ENCODE results near the gene RPS15A. TPM values are rescaled to one million over a fixed set of nuclear protein-coding genes. Genes with fewer than 3 reads are reported as not detected.
A peak's percentile ranks its signal among the peaks of the same experiment; 100 is the strongest.

The RPS15A gene
- total RNA-seq, 4 donors from 2014 or later, result 697 to 1,427 (median 1,125) TPM

DNA sequence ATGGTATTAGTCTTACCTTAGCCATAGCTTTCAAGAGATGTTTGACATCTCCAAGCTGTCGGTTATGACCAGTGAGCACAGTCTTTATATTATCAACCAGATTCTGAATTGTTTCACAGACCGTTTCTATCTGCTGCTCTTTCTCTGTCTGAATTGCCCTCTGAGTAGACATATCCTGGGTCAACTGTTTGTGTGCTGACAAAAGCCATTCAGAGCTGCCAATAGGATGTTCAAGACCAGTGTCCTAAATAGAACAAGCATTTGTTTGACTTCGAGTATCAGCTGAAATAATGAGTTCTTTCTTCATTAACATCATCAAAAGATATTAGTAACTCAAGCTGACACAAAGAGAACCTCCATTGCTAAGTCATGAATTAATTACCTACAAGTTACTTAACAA lies 26.2 kb upstream of the RPS15A start:
- DNase-seq (ENCODE audit: low spot score in 2 of 2), result no peak
- WGBS, 2 donors, result 45 to 58% methylated on average over 3 of the region's 3 CpGs
- H3K36me3 ChIP-seq, result peaks cover 4 to 91% (median 28%) of the 10 kb centered on the region in 3 donors

GRCh38 chr16:18811925-18812324 lies 21.8 kb upstream of the RPS15A start:
- Histone ChIP-seq H3K36me3 (peaks cover 4 to 94% (median 25%) of the 10 kb centered on the region in 3 donors), H3K4me3 (no peak overlapping the region), H3K27me3 (no peaks in the 10 kb centered on the region), H3K9me3 (no peaks in the 10 kb centered on the region), H3K27ac (no peak overlapping the region), H3K4me1 (no peaks in the 10 kb centered on the region)
- 89 to 97% methylated on average over 3 of the region's 3 CpGs for WGBS, 2 donors
- no peak for DNase-seq (ENCODE audit: low spot score in 2 of 2)
- TF ChIP-seq CTCF (IDR thresholded peaks at IDR 0.05), result no peak

More for the DNA sequence above, 26.2 kb upstream of the RPS15A start:
- Histone ChIP-seq H3K27ac (no peak overlapping the region), H3K9me3 (no peaks in the 10 kb centered on the region), H3K4me1 (no peaks in the 10 kb centered on the region), H3K4me3 (no peak overlapping the region), H3K27me3 (no peaks in the 10 kb centered on the region)
- TF ChIP-seq POLR2A (IDR thresholded peaks at IDR 0.05), result no peak
- no peak for TF ChIP-seq CTCF (IDR thresholded peaks at IDR 0.05)
- TF ChIP-seq EP300 (IDR thresholded peaks at IDR 0.05), result no peak

GRCh38 chr16:18809165-18809564 lies 19.0 kb upstream of the RPS15A start:
- H3K4me3 ChIP-seq, result no peak overlapping the region
- peaks cover 0 to 74% (median 20%) of the 10 kb centered on the region in 3 donors for H3K36me3 ChIP-seq
- H3K27ac ChIP-seq, result no peak overlapping the region
- H3K9me3 ChIP-seq, result no peaks in the 10 kb centered on the region
- no peaks in the 10 kb centered on the region for H3K27me3 ChIP-seq
- no peak for DNase-seq (ENCODE audit: low spot score in 2 of 2)
- no peak for TF ChIP-seq CTCF (IDR thresholded peaks at IDR 0.05)
- TF ChIP-seq POLR2A (IDR thresholded peaks at IDR 0.05), result no peak
- TF ChIP-seq EP300 (IDR thresholded peaks at IDR 0.05), result no peak
- peaks cover 0 to 9% (median 2%) of the 10 kb centered on the region in 4 donors for H3K4me1 ChIP-seq
- 88% methylated on average over 13 of the region's 13 CpGs for WGBS, 2 donors

DNA sequence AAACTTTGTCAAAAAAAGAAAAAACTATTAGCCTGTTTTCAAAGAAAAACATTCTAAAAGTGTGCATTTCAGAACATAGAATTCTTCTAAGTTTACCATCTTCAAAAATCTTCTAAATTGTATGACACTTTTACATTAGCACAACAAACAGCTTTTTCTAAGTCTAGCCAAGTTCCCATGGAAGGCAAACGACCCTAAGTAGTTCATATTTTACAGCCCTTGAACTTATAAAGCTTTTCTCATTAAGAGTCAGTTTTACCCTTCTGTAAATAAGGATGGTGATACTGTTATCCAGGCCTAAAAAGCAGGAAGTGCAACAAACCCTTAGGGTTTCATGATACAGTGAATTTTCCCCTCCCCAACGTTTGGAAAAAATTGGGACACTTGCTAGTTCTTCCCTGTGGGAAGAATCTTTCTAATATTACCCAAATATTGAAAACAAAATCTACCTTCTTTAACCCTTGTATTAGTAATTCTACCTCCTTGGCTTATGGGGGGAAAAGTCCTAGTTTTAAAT lies 15.2 kb upstream of the RPS15A start:
- Histone ChIP-seq H3K4me3 (no peak overlapping the region), H3K4me1 (peaks cover 0 to 20% (median 11%) of the 10 kb centered on the region in 4 donors), H3K36me3 (peaks cover 0 to 41% (median 8%) of the 10 kb centered on the region in 3 donors), H3K9me3 (no peaks in the 10 kb centered on the region), H3K27me3 (no peaks in the 10 kb centered on the region), H3K27ac (peak overlapping the region in 2 of 4 donors; percentile 2 to 56)
- 11 to 25% methylated on average over 2 of the region's 2 CpGs for WGBS, 2 donors
- TF ChIP-seq POLR2A (IDR thresholded peaks at IDR 0.05) (no peak), CTCF (IDR thresholded peaks at IDR 0.05) (no peak), EP300 (IDR thresholded peaks at IDR 0.05) (no peak)
- DNase-seq (ENCODE audit: low spot score in 2 of 2), result no peak

DNA sequence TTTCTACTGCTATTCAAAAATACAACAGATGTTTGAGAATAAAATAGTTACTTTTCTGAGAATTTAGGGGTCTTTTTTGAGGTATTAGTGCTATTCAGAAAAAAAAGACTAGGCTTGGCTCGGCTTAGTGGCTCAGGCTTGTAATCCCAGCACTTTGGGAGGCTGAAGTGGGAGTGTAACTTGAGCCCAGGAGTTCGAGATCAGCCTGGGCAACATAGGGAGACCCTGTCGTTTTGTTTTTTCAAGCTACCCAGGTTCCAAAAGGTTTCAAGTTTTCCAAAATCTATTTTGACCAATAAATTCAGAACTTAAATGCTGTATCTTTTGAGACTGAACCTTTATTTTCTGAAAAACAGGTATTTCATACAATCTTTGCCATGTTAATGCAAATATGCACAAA lies 14.4 kb upstream of the RPS15A start:
- H3K27me3 ChIP-seq, result no peaks in the 10 kb centered on the region
- H3K9me3 ChIP-seq, result no peaks in the 10 kb centered on the region
- H3K4me3 ChIP-seq, result no peak overlapping the region
- DNase-seq (ENCODE audit: low spot score in 2 of 2), result no peak
- no peak for TF ChIP-seq EP300 (IDR thresholded peaks at IDR 0.05)
- TF ChIP-seq POLR2A (IDR thresholded peaks at IDR 0.05), result no peak
- no peak for TF ChIP-seq CTCF (IDR thresholded peaks at IDR 0.05)
- H3K4me1 ChIP-seq, result peaks cover 3 to 27% (median 18%) of the 10 kb centered on the region in 4 donors
- H3K27ac ChIP-seq, result peak overlapping the region in 3 of 4 donors; percentile 2 to 56 (median 4)
- 45 to 50% methylated on average over 3 of the region's 3 CpGs for WGBS, 2 donors
- H3K36me3 ChIP-seq, result peaks cover 0 to 34% (median 8%) of the 10 kb centered on the region in 3 donors

All from tibial nerve (tissue), 4 donors.